ENCODE data around the gene PLXDC2.

The PLXDC2 gene

GRCh38 chr10:20303453-20304152 is 487.4 kb downstream of the PLXDC2 start:
- TF ChIP-seq, protein P1, sequence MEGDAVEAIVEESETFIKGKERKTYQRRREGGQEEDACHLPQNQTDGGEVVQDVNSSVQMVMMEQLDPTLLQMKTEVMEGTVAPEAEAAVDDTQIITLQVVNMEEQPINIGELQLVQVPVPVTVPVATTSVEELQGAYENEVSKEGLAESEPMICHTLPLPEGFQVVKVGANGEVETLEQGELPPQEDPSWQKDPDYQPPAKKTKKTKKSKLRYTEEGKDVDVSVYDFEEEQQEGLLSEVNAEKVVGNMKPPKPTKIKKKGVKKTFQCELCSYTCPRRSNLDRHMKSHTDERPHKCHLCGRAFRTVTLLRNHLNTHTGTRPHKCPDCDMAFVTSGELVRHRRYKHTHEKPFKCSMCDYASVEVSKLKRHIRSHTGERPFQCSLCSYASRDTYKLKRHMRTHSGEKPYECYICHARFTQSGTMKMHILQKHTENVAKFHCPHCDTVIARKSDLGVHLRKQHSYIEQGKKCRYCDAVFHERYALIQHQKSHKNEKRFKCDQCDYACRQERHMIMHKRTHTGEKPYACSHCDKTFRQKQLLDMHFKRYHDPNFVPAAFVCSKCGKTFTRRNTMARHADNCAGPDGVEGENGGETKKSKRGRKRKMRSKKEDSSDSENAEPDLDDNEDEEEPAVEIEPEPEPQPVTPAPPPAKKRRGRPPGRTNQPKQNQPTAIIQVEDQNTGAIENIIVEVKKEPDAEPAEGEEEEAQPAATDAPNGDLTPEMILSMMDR (conservative IDR thresholded peaks at IDR 0.05; ENCODE audit: low read depth, low read length), result no peak
- DNase-seq (ENCODE audit: low read depth), result no peak
- no peak overlapping the region for H3K4me3 ChIP-seq (ENCODE audit: low read length)

- DNase-seq (ENCODE audit: low read depth), result no peak
- TF ChIP-seq, protein P1 (conservative IDR thresholded peaks at IDR 0.05; ENCODE audit: low read depth, low read length), result no peak
- no peak overlapping the region for H3K4me3 ChIP-seq (ENCODE audit: low read length)
Observed at GRCh38 chr10:20313665-20314064, 497.4 kb downstream of the PLXDC2 start.

DNA sequence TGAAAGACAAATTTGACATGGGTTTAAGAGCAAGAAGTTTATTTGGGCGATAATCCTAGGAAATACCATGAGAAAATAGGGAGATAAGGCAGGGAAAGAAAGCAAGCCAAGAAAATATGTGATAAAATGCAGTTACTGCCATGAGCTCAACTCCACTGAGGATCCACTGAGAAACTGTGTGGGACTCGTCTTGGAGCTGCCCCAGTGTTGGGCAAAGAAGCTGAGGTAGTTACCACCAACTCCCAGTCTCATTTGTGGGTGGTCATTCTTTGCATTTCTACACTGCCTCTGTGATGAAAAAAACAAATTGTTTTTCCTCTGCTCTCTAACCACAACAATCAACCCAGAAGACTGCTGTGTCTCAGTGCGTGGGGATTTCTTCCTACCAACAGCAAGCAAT is 498.2 kb downstream of the PLXDC2 start:
- no peak for DNase-seq (ENCODE audit: low read depth)
- TF ChIP-seq, protein P1 (conservative IDR thresholded peaks at IDR 0.05; ENCODE audit: low read depth, low read length), result no peak
- no peak overlapping the region for H3K4me3 ChIP-seq (ENCODE audit: low read length)

GRCh38 chr10:20327954-20328353 is 511.7 kb downstream of the PLXDC2 start:
- H3K4me3 ChIP-seq (ENCODE audit: low read length), result no peak overlapping the region
- no peak for DNase-seq (ENCODE audit: low read depth)
- TF ChIP-seq, protein P1 (conservative IDR thresholded peaks at IDR 0.05; ENCODE audit: low read depth, low read length), result no peak

DNA sequence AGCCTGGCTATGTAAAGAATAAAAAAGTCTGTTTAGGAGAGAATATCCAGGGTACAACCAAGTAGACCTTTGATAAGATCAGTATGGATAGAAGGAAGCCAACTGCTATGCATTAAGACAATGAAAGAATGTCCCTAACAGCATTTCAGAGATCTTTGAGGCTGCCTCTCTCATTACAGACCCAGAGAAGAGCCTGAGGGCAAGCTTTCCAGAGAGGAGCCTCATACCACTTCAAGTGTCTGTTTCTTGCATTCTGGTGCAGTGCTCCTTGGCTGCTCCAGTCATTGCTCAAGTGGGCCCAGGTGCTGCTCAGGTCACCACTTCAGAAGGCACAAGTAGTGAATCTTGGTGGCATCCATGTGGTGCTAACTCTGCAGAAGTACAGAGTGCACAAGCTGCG is 514.0 kb downstream of the PLXDC2 start:
- H3K4me3 ChIP-seq (ENCODE audit: low read length), result no peak overlapping the region

DNA sequence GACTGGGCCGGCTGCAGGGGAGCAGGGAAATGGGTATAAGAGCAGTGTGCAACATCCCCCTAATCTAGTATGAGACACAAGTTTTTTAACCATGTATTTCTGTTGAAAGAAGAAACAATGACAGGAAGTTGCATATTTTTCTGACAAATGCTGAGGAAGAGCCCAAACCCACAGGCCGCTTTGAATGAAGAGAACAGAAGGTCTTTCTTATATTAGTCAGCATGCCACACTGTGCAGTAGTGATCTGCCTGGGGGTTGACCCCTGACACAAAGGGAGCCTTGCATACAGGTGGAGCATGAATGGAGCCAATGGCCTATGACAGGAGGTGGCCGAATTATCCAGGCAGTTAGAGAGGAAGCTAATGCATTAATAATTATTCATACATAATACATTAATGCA is 518.3 kb downstream of the PLXDC2 start:
- H3K4me3 ChIP-seq (ENCODE audit: low read length), result no peak overlapping the region
- DNase-seq (ENCODE audit: low read depth), result no peak
- TF ChIP-seq, protein P1 (conservative IDR thresholded peaks at IDR 0.05; ENCODE audit: low read depth, low read length), result no peak

More for the DNA sequence above, 514.0 kb downstream of the PLXDC2 start:
- DNase-seq (ENCODE audit: low read depth), result no peak
- TF ChIP-seq, protein P1 (conservative IDR thresholded peaks at IDR 0.05; ENCODE audit: low read depth, low read length), result no peak
